ENCODE data around the gene PRKCE. TPM values are rescaled to one million over a fixed set of nuclear protein-coding genes. Genes with fewer than 3 reads are reported as not detected.

The PRKCE gene
- total RNA-seq, 1 experiment from 2014 or later, result 12.1 TPM

DNA sequence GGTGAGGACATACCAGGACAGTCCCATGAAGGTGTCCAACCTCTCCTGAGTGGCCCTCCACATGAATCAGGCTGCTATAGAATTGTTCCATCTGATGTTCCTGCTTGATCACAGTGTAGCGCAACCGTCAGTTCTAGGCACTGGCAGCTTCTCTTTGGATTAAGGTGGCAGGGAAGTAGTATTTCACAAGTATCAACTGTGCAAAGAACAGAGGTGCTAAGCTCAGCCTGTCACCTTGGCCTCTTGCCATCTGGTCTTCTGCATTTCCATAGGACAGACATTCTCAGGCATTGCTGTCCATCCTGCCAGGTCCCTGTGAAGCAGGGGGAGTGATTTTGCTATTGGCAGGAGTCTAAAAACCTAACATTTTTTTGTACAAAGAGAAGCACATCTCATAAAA, 463.5 kb downstream of the PRKCE start:
- POLR2A ChIA-PET, result interaction anchor here (0.7 to 3.3 kb wide), 3 partner anchors 9 to 17 kb away, joined by 3 to 18 read pairs (median 4); no protein-coding TSS in a partner anchor
- H3K4me3 Mint-ChIP-seq (ENCODE audit: unreplicated experiment), result no peak overlapping the region
- H3K9me3 Mint-ChIP-seq (ENCODE audit: unreplicated experiment), result no peaks in the 10 kb centered on the region
- H3K27me3 Mint-ChIP-seq (ENCODE audit: insufficient read depth, unreplicated experiment), result no peaks in the 10 kb centered on the region
- CTCF ChIA-PET, result no interaction called here
- no TSS peak for BruUV-seq (replicated peaks)
- DNase-seq (ENCODE audit: unreplicated experiment), result peak; percentile 44
- intact Hi-C loops (cut with micrococcal nuclease), result no loop called here
- TF ChIP-seq, protein P1, sequence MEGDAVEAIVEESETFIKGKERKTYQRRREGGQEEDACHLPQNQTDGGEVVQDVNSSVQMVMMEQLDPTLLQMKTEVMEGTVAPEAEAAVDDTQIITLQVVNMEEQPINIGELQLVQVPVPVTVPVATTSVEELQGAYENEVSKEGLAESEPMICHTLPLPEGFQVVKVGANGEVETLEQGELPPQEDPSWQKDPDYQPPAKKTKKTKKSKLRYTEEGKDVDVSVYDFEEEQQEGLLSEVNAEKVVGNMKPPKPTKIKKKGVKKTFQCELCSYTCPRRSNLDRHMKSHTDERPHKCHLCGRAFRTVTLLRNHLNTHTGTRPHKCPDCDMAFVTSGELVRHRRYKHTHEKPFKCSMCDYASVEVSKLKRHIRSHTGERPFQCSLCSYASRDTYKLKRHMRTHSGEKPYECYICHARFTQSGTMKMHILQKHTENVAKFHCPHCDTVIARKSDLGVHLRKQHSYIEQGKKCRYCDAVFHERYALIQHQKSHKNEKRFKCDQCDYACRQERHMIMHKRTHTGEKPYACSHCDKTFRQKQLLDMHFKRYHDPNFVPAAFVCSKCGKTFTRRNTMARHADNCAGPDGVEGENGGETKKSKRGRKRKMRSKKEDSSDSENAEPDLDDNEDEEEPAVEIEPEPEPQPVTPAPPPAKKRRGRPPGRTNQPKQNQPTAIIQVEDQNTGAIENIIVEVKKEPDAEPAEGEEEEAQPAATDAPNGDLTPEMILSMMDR (IDR thresholded peaks at IDR 0.05; ENCODE audit: unreplicated experiment), result no peak
- peaks cover 29% of the 10 kb centered on the region for H3K4me1 Mint-ChIP-seq (ENCODE audit: insufficient read depth, unreplicated experiment)
- H3K36me3 Mint-ChIP-seq (ENCODE audit: insufficient read depth, unreplicated experiment), result no peaks in the 10 kb centered on the region
- H3K27ac Mint-ChIP-seq (ENCODE audit: low read depth, unreplicated experiment), result no peak overlapping the region

DNA sequence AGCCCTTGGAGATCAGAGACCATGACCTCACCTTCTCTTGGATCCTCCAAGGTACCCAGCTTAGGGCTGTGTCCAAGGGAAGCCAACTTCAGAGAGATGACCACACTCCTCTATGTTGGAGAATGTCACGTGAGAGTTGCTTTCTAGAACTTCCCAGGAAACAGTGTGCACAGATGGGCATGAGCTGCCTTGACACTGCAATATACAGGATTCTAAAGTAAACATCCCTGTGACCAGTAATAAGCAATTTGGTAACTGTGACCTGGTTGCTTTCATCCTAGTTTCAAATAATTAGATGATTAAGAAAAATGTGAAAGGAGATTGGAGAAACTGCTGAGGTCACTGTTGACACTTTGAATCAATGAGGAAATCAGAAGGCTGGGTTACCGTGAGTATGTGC, 464.7 kb downstream of the PRKCE start:
- Mint-ChIP-seq H3K4me3 (ENCODE audit: unreplicated experiment) (no peak overlapping the region), H3K36me3 (ENCODE audit: insufficient read depth, unreplicated experiment) (no peaks in the 10 kb centered on the region), H3K9me3 (ENCODE audit: unreplicated experiment) (no peaks in the 10 kb centered on the region), H3K4me1 (ENCODE audit: insufficient read depth, unreplicated experiment) (peaks cover 29% of the 10 kb centered on the region), H3K27ac (ENCODE audit: low read depth, unreplicated experiment) (no peak overlapping the region), H3K27me3 (ENCODE audit: insufficient read depth, unreplicated experiment) (no peaks in the 10 kb centered on the region)
- DNase-seq (ENCODE audit: unreplicated experiment), result no peak
- ChIA-PET POLR2A (interaction anchor here (2.2 to 3.3 kb wide), 2 partner anchors 10 to 18 kb away, joined by 4 to 18 read pairs; no protein-coding TSS in a partner anchor), CTCF (interaction anchor here (0.6 kb wide), 2 partner anchors 12 to 24 kb away, joined by 3 to 4 read pairs; no protein-coding TSS in a partner anchor)
- TF ChIP-seq, protein P1 (IDR thresholded peaks at IDR 0.05; ENCODE audit: unreplicated experiment), result no peak
- BruUV-seq (replicated peaks), result no TSS peak
- intact Hi-C loops (cut with micrococcal nuclease), result loop anchor here (2.0 kb wide), 1 partner anchor 17 kb away; no protein-coding TSS in a partner anchor

DNA sequence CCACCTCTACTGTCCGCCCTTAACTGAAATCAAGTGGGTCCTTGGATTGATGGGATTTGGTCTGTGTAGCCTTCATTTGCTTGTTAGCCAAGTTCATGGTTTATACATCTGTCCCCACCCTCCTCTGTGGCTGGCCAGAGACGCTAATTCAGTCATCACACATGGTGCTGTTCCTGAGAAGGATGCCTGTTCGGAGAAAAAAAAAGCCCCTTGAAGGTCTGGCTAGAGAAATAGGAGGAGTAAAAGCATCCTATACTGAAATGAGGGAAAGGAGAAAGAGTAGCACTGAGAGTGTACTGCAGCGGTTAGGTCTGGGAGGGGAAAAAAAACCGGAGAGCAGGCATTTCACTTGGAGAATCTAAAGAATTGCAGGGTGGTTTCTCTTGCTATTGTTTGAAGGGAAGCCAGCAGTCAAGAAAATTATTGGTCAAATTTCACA, 465.1 kb downstream of the PRKCE start:
- no TSS peak for BruUV-seq (replicated peaks)
- CTCF ChIA-PET, result interaction anchor here (0.6 kb wide), 1 partner anchor 13 kb away, joined by 4 read pairs; no protein-coding TSS in a partner anchor
- TF ChIP-seq, protein P1 (IDR thresholded peaks at IDR 0.05; ENCODE audit: unreplicated experiment), result no peak
- intact Hi-C loops (cut with micrococcal nuclease), result loop anchor here (2.0 kb wide), 1 partner anchor 18 kb away; no protein-coding TSS in a partner anchor
- POLR2A ChIA-PET, result interaction anchor here (1.5 to 3.3 kb wide), 3 partner anchors 10 to 18 kb away, joined by 4 to 18 read pairs (median 5); no protein-coding TSS in a partner anchor
- Mint-ChIP-seq H3K27ac (ENCODE audit: low read depth, unreplicated experiment) (no peak overlapping the region), H3K36me3 (ENCODE audit: insufficient read depth, unreplicated experiment) (no peaks in the 10 kb centered on the region), H3K9me3 (ENCODE audit: unreplicated experiment) (no peaks in the 10 kb centered on the region), H3K27me3 (ENCODE audit: insufficient read depth, unreplicated experiment) (no peaks in the 10 kb centered on the region), H3K4me1 (ENCODE audit: insufficient read depth, unreplicated experiment) (peaks cover 29% of the 10 kb centered on the region), H3K4me3 (ENCODE audit: unreplicated experiment) (no peak overlapping the region)
- no peak for DNase-seq (ENCODE audit: unreplicated experiment)

DNA sequence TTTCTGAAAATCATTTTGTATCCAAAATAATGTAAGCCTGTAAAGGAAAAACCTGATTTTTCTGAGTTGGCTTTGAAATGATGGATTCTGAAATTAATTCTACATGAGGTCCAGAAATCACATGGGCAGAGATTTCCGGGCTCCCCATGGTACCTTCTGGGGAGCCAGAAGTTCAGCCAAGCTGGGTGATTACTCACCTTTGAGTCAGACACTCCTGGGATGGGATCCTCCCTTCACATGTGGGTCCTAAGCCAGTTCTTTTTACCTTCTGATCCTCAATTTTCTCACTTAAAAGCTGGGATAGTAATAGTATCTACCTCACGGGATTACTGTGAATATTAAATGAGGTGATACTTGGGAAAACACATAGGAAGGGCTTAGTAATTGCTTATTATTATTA, 465.9 kb downstream of the PRKCE start:
- Mint-ChIP-seq H3K36me3 (ENCODE audit: insufficient read depth, unreplicated experiment) (no peaks in the 10 kb centered on the region), H3K27ac (ENCODE audit: low read depth, unreplicated experiment) (no peak overlapping the region)

More for the DNA sequence above, 465.9 kb downstream of the PRKCE start:
- TF ChIP-seq, protein P1 (IDR thresholded peaks at IDR 0.05; ENCODE audit: unreplicated experiment), result no peak
- Mint-ChIP-seq H3K4me3 (ENCODE audit: unreplicated experiment) (no peak overlapping the region), H3K27me3 (ENCODE audit: insufficient read depth, unreplicated experiment) (no peaks in the 10 kb centered on the region), H3K4me1 (ENCODE audit: insufficient read depth, unreplicated experiment) (peaks cover 29% of the 10 kb centered on the region), H3K9me3 (ENCODE audit: unreplicated experiment) (no peaks in the 10 kb centered on the region)
- no TSS peak for BruUV-seq (replicated peaks)
- POLR2A ChIA-PET, result interaction anchor here (0.7 to 3.3 kb wide), 6 partner anchors 11 to 54 kb away, joined by 4 to 18 read pairs (median 5); no protein-coding TSS in a partner anchor
- intact Hi-C loops (cut with micrococcal nuclease), result loop anchor here (2.0 kb wide), 1 partner anchor 19 kb away; no protein-coding TSS in a partner anchor
- DNase-seq (ENCODE audit: unreplicated experiment), result peak; percentile 81
- CTCF ChIA-PET, result interaction anchor here (0.7 to 1.3 kb wide), 3 partner anchors 55 to 297 kb away, joined by 3 to 4 read pairs (median 3); no protein-coding TSS in a partner anchor

All from MCF 10A (cell line).